Measurements from ENCODE around the gene TBC1D5.
A peak's percentile ranks its signal among the peaks of the same experiment; 100 is the strongest.

The TBC1D5 gene

DNA sequence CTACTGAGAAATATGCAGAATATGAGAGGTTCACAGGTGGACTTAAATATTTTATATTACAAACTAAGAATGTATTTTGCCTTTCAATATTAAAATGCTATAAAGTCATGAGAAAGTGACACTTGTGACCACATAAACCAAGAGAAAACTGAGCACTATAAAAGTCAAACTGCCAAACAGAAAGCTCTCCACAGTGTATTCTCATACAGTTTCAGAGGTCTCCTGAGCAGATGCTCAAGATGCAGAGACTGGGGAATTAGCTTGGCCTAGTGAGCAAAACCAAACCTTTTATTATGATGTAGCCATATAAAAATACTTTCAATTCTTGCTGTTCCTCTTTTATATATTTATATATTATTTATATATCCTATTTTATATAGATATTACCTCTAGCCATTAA lies 227.8 kb downstream of the TBC1D5 start:
- Histone ChIP-seq H3K4me1 (ENCODE audit: insufficient read depth, low read length, poor library complexity, severe bottlenecking) (peaks cover 19% of the 10 kb centered on the region), H3K9me2 (replicated peaks; ENCODE audit: low read depth, low read length) (no peaks in the 10 kb centered on the region), H3K9me3 (ENCODE audit: insufficient read depth, low read depth, low read length) (no peaks in the 10 kb centered on the region), H3K9ac (ENCODE audit: low read depth, low read length, poor library complexity, severe bottlenecking) (peak overlapping the region; percentile 14), H3F3A (ENCODE audit: low read depth) (no peaks in the 10 kb centered on the region), H3K36me3 (ENCODE audit: insufficient read depth, low read length) (no peaks in the 10 kb centered on the region), H3K4me2 (ENCODE audit: low read depth, low read length, poor library complexity, severe bottlenecking) (peak overlapping the region; percentile 51), H3K4me3 (ENCODE audit: low read length, poor library complexity, severe bottlenecking) (peak overlapping the region; percentile 23), H2AFZ (ENCODE audit: low read length) (no peak overlapping the region), H3K27me3 (ENCODE audit: insufficient read depth, low read length, poor library complexity, severe bottlenecking) (no peaks in the 10 kb centered on the region), H3K79me2 (ENCODE audit: insufficient read depth, low read length) (peaks cover 9% of the 10 kb centered on the region; the same call in 1 of the 2 replicates), H4K20me1 (ENCODE audit: insufficient read depth, low read length, poor library complexity, severe bottlenecking) (no peaks in the 10 kb centered on the region)
- TF ChIP-seq EZH2phosphoT487 (IDR thresholded peaks at IDR 0.05; ENCODE audit: borderline replicate concordance), result no peak
- TF ChIP-seq, protein P1, sequence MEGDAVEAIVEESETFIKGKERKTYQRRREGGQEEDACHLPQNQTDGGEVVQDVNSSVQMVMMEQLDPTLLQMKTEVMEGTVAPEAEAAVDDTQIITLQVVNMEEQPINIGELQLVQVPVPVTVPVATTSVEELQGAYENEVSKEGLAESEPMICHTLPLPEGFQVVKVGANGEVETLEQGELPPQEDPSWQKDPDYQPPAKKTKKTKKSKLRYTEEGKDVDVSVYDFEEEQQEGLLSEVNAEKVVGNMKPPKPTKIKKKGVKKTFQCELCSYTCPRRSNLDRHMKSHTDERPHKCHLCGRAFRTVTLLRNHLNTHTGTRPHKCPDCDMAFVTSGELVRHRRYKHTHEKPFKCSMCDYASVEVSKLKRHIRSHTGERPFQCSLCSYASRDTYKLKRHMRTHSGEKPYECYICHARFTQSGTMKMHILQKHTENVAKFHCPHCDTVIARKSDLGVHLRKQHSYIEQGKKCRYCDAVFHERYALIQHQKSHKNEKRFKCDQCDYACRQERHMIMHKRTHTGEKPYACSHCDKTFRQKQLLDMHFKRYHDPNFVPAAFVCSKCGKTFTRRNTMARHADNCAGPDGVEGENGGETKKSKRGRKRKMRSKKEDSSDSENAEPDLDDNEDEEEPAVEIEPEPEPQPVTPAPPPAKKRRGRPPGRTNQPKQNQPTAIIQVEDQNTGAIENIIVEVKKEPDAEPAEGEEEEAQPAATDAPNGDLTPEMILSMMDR (conservative IDR thresholded peaks at IDR 0.05; ENCODE audit: low read length), result no peak

DNA sequence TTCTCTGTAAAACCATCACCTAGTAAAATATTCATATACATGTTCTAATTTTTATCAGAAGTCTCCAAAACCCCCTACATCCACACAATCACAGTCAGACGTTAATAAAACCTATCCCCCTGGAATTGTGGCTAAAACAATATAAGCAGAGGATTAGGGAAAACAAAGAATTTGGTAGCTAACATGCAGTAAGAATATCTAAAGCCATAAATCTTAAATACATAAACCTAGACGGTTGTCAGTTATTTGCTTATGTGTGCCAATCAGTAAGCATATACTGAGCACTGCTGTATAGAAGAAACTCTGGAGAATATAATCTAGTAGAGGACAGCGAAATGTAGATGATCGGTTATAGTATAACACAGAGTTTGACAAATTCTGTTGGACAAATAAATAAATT lies 232.2 kb downstream of the TBC1D5 start:
- TF ChIP-seq, protein P1 (conservative IDR thresholded peaks at IDR 0.05; ENCODE audit: low read length), result no peak
- TF ChIP-seq EZH2phosphoT487 (IDR thresholded peaks at IDR 0.05; ENCODE audit: borderline replicate concordance), result no peak
- Histone ChIP-seq H3K9me3 (ENCODE audit: insufficient read depth, low read depth, low read length) (no peaks in the 10 kb centered on the region), H3K9ac (ENCODE audit: low read depth, low read length, poor library complexity, severe bottlenecking) (no peak overlapping the region), H3K4me3 (ENCODE audit: low read length, poor library complexity, severe bottlenecking) (no peak overlapping the region), H2AFZ (ENCODE audit: low read length) (no peak overlapping the region), H3K36me3 (ENCODE audit: insufficient read depth, low read length) (0 out of 2 replicates have a peak, but pooled peaks cover 4% of the 10 kb centered on the region), H3K27me3 (ENCODE audit: insufficient read depth, low read length, poor library complexity, severe bottlenecking) (no peaks in the 10 kb centered on the region), H4K20me1 (ENCODE audit: insufficient read depth, low read length, poor library complexity, severe bottlenecking) (no peaks in the 10 kb centered on the region), H3K4me1 (ENCODE audit: insufficient read depth, low read length, poor library complexity, severe bottlenecking) (peaks cover 11% of the 10 kb centered on the region), H3F3A (ENCODE audit: low read depth) (no peaks in the 10 kb centered on the region), H3K9me2 (replicated peaks; ENCODE audit: low read depth, low read length) (no peaks in the 10 kb centered on the region), H3K4me2 (ENCODE audit: low read depth, low read length, poor library complexity, severe bottlenecking) (no peak overlapping the region), H3K79me2 (ENCODE audit: insufficient read depth, low read length) (0 out of 2 replicates have a peak, but pooled peaks cover 10% of the 10 kb centered on the region)

DNA sequence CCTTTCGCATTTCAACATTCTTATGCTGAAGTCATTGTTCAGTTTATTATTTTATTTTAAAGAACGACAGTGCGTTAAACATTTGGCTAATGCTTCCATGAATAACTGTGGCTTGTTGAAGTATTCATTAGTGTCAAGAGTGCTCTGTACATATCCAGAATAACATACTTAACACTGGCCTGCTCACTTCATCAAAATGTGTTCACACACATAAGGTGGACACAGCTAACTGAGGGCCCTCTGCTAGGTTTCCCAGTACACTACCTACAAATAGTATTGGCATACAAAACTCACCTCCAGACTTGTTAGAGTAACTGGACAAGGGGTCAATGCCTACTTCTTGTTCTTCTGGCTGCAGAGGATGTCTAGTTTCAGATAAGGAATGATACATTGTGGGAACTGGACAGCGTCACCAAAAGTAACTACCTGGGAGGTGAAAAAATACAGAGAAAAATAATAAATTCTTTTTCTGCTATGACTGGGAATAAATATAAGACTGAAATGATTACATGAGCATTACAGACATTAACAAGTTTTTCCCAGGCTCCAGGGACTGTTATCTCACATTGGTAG lies 234.2 kb downstream of the TBC1D5 start:
- Histone ChIP-seq H3F3A (ENCODE audit: low read depth) (no peaks in the 10 kb centered on the region), H3K9me2 (replicated peaks; ENCODE audit: low read depth, low read length) (no peaks in the 10 kb centered on the region), H3K36me3 (ENCODE audit: insufficient read depth, low read length) (0 out of 2 replicates have a peak, but pooled peaks cover 4% of the 10 kb centered on the region), H3K4me3 (ENCODE audit: low read length, poor library complexity, severe bottlenecking) (no peak overlapping the region), H3K9ac (ENCODE audit: low read depth, low read length, poor library complexity, severe bottlenecking) (no peak overlapping the region), H3K4me2 (ENCODE audit: low read depth, low read length, poor library complexity, severe bottlenecking) (no peak overlapping the region), H2AFZ (ENCODE audit: low read length) (no peak overlapping the region), H4K20me1 (ENCODE audit: insufficient read depth, low read length, poor library complexity, severe bottlenecking) (no peaks in the 10 kb centered on the region), H3K9me3 (ENCODE audit: insufficient read depth, low read depth, low read length) (no peaks in the 10 kb centered on the region), H3K4me1 (ENCODE audit: insufficient read depth, low read length, poor library complexity, severe bottlenecking) (no peaks in the 10 kb centered on the region), H3K79me2 (ENCODE audit: insufficient read depth, low read length) (0 out of 2 replicates have a peak, but pooled peaks cover 10% of the 10 kb centered on the region), H3K27me3 (ENCODE audit: insufficient read depth, low read length, poor library complexity, severe bottlenecking) (no peaks in the 10 kb centered on the region)
- TF ChIP-seq, protein P1 (conservative IDR thresholded peaks at IDR 0.05; ENCODE audit: low read length), result no peak
- no peak for TF ChIP-seq EZH2phosphoT487 (IDR thresholded peaks at IDR 0.05; ENCODE audit: borderline replicate concordance)

Data from Loucy (cell line).